ENCODE data around the gene NDUFAF7.

Gene NDUFAF7

GRCh38 chr2:37230581-37230980 is 877 bp upstream of the NDUFAF7 start:
- Mint-ChIP-seq H3K27ac (no peak overlapping the region), H3K4me1 (peaks cover 31% of the 10 kb centered on the region), H3K36me3 (peaks cover 29% of the 10 kb centered on the region), H3K4me3 (no peak overlapping the region), H3K27me3 (no peaks in the 10 kb centered on the region), H3K9me3 (no peaks in the 10 kb centered on the region)
- CTCF ChIA-PET = no interaction called here
- no peak for DNase-seq

GRCh38 chr2:37232131-37232933 is 874 bp downstream of the NDUFAF7 start:
- Mint-ChIP-seq H3K36me3 (peaks cover 25% of the 10 kb centered on the region), H3K9me3 (no peaks in the 10 kb centered on the region), H3K27ac (no peak overlapping the region), H3K4me3 (no peak overlapping the region), H3K27me3 (no peaks in the 10 kb centered on the region), H3K4me1 (peaks cover 20% of the 10 kb centered on the region)
- DNase-seq = peak; percentile 24
- CTCF ChIA-PET = interaction anchor here (1.2 to 1.5 kb wide), 2 partner anchors 63 to 73 kb away, joined by 3 to 4 read pairs; no protein-coding TSS in a partner anchor

DNA sequence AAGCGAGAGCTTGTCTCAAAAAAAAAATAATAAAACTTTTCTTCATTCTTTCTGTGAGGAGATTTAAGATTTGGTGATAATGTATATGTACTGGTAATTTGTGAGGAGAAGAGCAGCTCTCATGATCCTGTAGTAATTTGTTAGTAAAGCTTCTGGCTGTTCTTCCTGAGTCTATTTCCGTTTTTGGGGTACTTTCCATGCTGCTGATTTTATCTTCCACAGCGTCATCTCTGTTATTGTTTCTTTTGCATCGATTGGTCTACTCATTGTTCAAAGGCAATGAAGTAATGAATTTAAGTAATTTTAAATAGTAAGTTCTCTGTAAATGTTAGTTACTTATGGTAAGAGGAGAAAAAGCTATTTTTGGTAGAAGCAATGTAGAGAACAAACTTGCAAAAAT is 12.0 kb downstream of the NDUFAF7 start:
- Mint-ChIP-seq H3K9me3 (peaks cover 3% of the 10 kb centered on the region), H3K4me1 (peaks cover 19% of the 10 kb centered on the region), H3K27me3 (no peaks in the 10 kb centered on the region), H3K4me3 (no peak overlapping the region), H3K36me3 (peaks cover 57% of the 10 kb centered on the region), H3K27ac (peak overlapping the region; percentile 76)
- no peak for DNase-seq
- CTCF ChIA-PET = interaction anchor here (0.6 kb wide), 1 partner anchor 79 kb away, joined by 3 read pairs; no protein-coding TSS in a partner anchor

DNA sequence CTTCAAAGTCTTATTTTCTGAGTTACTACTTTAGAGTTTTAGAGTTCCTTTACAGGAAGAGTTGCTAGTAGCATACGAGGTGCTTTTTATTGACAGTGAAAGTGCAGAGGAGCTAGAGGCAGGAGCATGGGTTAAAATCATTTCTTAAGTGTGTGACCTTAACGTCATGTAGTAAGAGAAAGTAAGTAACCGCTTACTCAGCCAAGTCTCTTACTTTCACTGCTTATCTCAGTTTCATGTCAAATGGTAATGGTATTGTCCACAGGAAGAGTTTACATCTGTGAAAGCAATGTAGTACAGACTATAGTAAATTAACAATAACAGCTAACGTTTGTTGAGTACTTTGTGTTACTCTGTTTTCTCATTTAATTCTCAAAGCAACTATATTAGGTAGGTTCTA is 12.6 kb downstream of the NDUFAF7 start:
- Mint-ChIP-seq H3K4me3 (no peak overlapping the region), H3K36me3 (peaks cover 54% of the 10 kb centered on the region), H3K4me1 (peaks cover 19% of the 10 kb centered on the region), H3K27ac (peak overlapping the region; percentile 37), H3K27me3 (no peaks in the 10 kb centered on the region), H3K9me3 (peaks cover 3% of the 10 kb centered on the region)
- CTCF ChIA-PET = interaction anchor here (1.2 to 1.6 kb wide), 2 partner anchors 11 to 75 kb away, joined by 3 to 5 read pairs; no protein-coding TSS in a partner anchor
- no peak for DNase-seq

DNA sequence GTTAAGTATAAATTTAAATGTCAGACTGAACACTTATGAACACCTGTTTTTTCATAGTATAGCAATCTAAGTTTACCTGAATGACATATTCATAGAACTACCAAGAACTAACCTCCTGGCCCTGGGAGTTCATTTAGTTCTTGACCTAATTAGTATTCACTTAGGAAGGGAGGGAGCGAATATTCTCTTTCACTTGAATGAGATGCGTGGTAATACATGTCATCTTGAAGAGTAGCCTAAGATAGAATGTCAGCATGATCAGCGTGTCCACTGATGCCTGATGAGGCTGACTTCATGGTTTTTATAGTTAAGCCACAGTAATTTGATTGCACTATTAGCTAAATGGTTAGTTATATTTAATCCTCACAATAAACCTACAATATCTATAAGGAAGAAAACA is 13.3 kb downstream of the NDUFAF7 start:
- Mint-ChIP-seq H3K4me1 (peaks cover 19% of the 10 kb centered on the region), H3K27ac (no peak overlapping the region), H3K9me3 (peaks cover 3% of the 10 kb centered on the region), H3K36me3 (peaks cover 53% of the 10 kb centered on the region), H3K27me3 (no peaks in the 10 kb centered on the region), H3K4me3 (no peak overlapping the region)
- CTCF ChIA-PET = interaction anchor here (1.2 to 1.6 kb wide), 2 partner anchors 10 to 76 kb away, joined by 3 to 5 read pairs; no protein-coding TSS in a partner anchor
- no peak for DNase-seq

DNA sequence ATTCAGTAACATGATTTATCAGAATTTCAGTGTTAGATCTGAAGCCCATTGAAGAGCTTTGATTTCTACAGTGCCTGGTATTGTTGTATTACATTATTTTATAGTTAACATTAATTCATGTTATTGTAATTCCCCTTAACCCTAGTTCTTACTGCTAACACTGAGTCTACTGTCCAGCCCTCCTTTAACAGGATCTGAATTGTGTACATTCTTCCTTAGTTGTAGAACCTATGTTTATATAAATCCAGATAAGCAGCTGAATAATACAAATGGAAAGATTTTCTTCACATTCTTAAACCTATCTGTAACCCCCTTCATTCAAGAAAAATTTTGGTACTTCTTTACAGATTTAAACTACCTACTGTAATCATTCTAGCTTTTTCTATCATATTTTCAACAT is 14.7 kb downstream of the NDUFAF7 start:
- H3K27ac Mint-ChIP-seq = no peak overlapping the region
- H3K4me1 Mint-ChIP-seq = peaks cover 13% of the 10 kb centered on the region
- no peaks in the 10 kb centered on the region for H3K27me3 Mint-ChIP-seq
- DNase-seq = no peak
- peaks cover 49% of the 10 kb centered on the region for H3K36me3 Mint-ChIP-seq
- H3K9me3 Mint-ChIP-seq = peaks cover 3% of the 10 kb centered on the region
- H3K4me3 Mint-ChIP-seq = no peak overlapping the region
- CTCF ChIA-PET = no interaction called here

- CTCF ChIA-PET = interaction anchor here (0.6 to 1.0 kb wide), 2 partner anchors 81 to 192 kb away, joined by 3 to 5 read pairs; no protein-coding TSS in a partner anchor
- Mint-ChIP-seq H3K9me3 (no peaks in the 10 kb centered on the region), H3K27ac (no peak overlapping the region), H3K36me3 (peaks cover 39% of the 10 kb centered on the region), H3K4me1 (no peaks in the 10 kb centered on the region), H3K27me3 (no peaks in the 10 kb centered on the region), H3K4me3 (no peak overlapping the region)
- no peak for DNase-seq
Measured at GRCh38 chr2:37250869-37251740, 19.6 kb downstream of the NDUFAF7 start.

DNA sequence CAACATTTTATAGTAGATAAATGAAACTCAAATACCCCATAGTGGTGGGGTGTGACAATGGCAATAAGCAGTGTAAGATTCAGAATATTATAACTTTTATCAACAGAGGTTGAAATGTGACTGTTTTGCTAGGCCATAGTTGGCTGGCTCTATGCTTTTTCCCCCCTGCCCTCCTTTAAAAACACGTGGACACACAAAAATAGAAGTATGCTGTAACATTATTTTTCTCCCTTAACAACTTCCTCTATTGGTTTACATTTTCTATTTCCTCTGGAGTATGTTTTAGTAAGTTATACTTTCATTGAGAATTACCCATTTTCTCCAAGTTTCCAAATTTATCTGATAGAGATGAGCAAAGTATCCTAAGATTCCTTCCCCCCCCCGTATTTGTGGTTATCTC is 31.1 kb downstream of the NDUFAF7 start:
- H3K27ac Mint-ChIP-seq = no peak overlapping the region

DNA sequence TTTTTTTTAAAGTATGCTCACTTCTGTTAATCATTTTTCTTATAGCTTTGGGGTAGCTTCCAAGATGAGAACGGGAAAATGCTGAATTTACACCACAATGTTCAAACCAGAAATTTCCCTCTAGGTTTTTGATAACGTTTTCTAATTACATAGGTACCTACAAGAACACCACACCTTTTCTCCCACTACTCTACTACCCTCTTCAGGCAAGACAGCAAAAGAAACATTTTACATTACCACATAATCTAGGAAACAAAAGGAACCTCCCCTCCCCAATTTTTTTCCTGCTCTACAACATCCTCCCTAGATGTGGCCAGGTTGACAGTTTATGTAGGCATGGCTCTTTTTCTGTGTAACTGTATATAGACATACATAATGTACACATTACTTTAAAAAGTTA is 32.4 kb downstream of the NDUFAF7 start:
- H3K36me3 Mint-ChIP-seq = peaks cover 5% of the 10 kb centered on the region
- CTCF ChIA-PET = no interaction called here

More for the DNA sequence above, 31.1 kb downstream of the NDUFAF7 start:
- H3K4me1 Mint-ChIP-seq = no peaks in the 10 kb centered on the region
- no peak for DNase-seq
- CTCF ChIA-PET = interaction anchor here (0.6 kb wide), 1 partner anchor 116 kb away, joined by 3 read pairs; no protein-coding TSS in a partner anchor
- H3K36me3 Mint-ChIP-seq = peaks cover 1% of the 10 kb centered on the region
- no peak overlapping the region for H3K4me3 Mint-ChIP-seq
- H3K27me3 Mint-ChIP-seq = no peaks in the 10 kb centered on the region
- no peaks in the 10 kb centered on the region for H3K9me3 Mint-ChIP-seq

DNA sequence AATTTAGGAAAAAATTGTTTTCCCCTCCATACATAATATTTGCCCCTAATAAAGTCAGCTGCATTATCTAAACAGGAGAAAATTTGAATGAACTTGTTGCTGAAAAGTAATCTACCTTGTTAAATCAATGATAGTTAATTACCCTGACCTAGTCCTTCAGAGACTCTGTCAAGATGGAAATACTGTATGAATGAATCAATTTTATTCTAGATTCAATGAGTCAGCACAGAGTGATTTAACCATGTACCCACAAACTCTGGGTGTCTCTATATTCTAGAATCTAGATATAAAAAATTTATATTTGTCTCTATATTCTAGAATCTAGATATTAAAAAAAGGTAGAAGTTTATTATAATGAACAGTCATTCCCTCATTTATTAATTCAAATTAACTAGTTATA is 36.2 kb downstream of the NDUFAF7 start:
- Mint-ChIP-seq H3K4me3 (no peak overlapping the region), H3K36me3 (peaks cover 7% of the 10 kb centered on the region), H3K27me3 (no peaks in the 10 kb centered on the region), H3K4me1 (no peaks in the 10 kb centered on the region), H3K9me3 (no peaks in the 10 kb centered on the region), H3K27ac (no peak overlapping the region)
- DNase-seq = no peak
- CTCF ChIA-PET = no interaction called here

More for the DNA sequence above, 32.4 kb downstream of the NDUFAF7 start:
- H3K9me3 Mint-ChIP-seq = no peaks in the 10 kb centered on the region
- no peak overlapping the region for H3K27ac Mint-ChIP-seq
- H3K4me3 Mint-ChIP-seq = no peak overlapping the region
- no peaks in the 10 kb centered on the region for H3K4me1 Mint-ChIP-seq
- DNase-seq = no peak
- no peaks in the 10 kb centered on the region for H3K27me3 Mint-ChIP-seq

DNA sequence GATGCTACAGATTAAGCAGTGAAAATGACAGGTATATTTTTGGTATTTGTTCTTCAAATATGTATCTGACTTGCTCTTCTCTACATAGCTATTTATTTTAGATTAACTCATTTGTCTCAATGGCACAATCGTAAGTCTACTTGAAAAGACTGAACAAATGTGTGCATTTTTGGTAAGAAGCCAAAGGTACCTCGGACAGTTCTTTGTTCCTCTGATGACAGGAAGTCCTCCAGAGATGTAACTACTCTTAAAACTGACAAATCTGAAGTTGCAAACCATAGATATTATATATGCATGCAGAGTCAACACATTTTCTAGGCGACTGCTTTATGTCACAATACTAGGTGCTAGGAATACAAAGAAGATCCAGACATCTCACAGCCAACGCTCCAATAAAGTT is 36.7 kb downstream of the NDUFAF7 start:
- H3K27me3 Mint-ChIP-seq = no peaks in the 10 kb centered on the region
- CTCF ChIA-PET = no interaction called here
- peaks cover 7% of the 10 kb centered on the region for H3K36me3 Mint-ChIP-seq
- no peak overlapping the region for H3K27ac Mint-ChIP-seq
- no peaks in the 10 kb centered on the region for H3K4me1 Mint-ChIP-seq
- H3K4me3 Mint-ChIP-seq = no peak overlapping the region
- DNase-seq = no peak
- H3K9me3 Mint-ChIP-seq = no peaks in the 10 kb centered on the region

DNA sequence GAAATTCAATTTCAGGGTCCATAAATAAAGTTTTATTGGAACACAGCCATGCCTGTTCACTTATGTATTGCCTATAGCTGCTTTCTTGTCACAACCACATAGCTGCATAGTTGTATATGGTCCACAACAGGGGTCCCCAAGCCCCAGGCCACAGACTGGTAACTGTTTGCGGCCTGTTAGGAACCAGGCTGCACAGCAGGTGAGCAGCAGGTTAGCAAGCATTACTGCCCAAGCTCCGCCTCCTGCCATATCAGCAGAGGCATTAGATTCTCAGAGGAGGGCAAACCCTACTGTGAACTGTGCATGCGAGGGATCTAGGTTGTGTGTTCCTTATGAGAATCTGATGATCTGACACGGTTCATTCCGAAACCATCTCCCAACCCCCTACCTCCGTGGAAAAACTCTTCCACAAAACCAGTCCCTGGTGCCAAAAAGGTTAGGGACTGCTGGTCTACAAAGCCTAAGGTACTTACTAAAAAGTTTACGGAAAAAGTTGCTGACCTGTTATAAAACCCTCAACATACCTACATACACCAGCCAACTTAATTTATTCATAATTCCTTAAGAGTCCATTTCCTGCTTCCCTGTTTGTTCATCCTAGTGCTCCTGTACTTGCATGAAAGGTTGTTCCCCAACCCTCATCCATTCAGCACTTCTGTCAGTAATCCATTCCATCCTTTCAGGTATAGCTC is 40.1 kb downstream of the NDUFAF7 start:
- Mint-ChIP-seq H3K4me1 (no peaks in the 10 kb centered on the region), H3K36me3 (peaks cover 9% of the 10 kb centered on the region), H3K27me3 (no peaks in the 10 kb centered on the region), H3K9me3 (no peaks in the 10 kb centered on the region), H3K4me3 (no peak overlapping the region), H3K27ac (no peak overlapping the region)
- CTCF ChIA-PET = no interaction called here
- no peak for DNase-seq

GRCh38 chr2:37274359-37274965 is 43.0 kb downstream of the NDUFAF7 start:
- no peak overlapping the region for H3K27ac Mint-ChIP-seq
- no peaks in the 10 kb centered on the region for H3K4me1 Mint-ChIP-seq
- CTCF ChIA-PET = no interaction called here
- no peak for DNase-seq
- H3K36me3 Mint-ChIP-seq = peaks cover 4% of the 10 kb centered on the region
- H3K4me3 Mint-ChIP-seq = no peak overlapping the region
- H3K27me3 Mint-ChIP-seq = no peaks in the 10 kb centered on the region
- no peaks in the 10 kb centered on the region for H3K9me3 Mint-ChIP-seq

GRCh38 chr2:37276291-37276690 is 44.8 kb downstream of the NDUFAF7 start:
- peaks cover 2% of the 10 kb centered on the region for H3K36me3 Mint-ChIP-seq
- H3K4me1 Mint-ChIP-seq = no peaks in the 10 kb centered on the region
- H3K9me3 Mint-ChIP-seq = no peaks in the 10 kb centered on the region
- CTCF ChIA-PET = no interaction called here
- no peak for DNase-seq
- no peak overlapping the region for H3K4me3 Mint-ChIP-seq
- no peak overlapping the region for H3K27ac Mint-ChIP-seq
- no peaks in the 10 kb centered on the region for H3K27me3 Mint-ChIP-seq

Data from activated naive CD4-positive, alpha-beta T cell treated with anti-CD3 and anti-CD28 coated beads, Interleukin-2, amount 10 ng/mL, durations not matched to agents 7 days and 5 days (primary cell).